HCEC 1CT (cell line): ENCODE measurements around the gene IDE.
"Not testable (repeated sequence)": the region's sequence is repeated elsewhere in the genome, so short reads cannot be mapped to it uniquely, and the experiment has no call there.

Experiments used
- DNase-seq: peaks from one replicate; pipeline ENCODE4 v3.0.0-alpha.2; 2017

Gene IDE

DNA sequence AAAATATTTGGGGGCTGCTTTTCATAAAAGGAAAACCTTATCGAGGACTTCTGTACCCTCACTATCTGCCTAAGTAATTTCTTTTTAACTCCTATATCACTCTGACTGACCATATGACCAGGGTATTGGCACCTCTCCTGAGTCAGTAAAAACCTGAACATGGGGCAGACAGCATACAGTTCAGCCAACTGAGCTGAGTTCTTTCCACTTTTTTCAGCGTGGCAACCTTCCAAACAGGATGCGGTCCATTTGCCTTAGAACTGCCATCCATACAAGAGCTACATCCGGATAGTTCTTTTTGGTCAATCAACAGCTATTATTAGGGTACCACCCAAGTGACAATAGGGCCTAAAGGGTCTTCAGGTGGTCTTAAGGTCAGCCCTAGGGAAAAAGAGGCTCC lies 160.4 kb downstream of the IDE start:
- no peak for DNase-seq

DNA sequence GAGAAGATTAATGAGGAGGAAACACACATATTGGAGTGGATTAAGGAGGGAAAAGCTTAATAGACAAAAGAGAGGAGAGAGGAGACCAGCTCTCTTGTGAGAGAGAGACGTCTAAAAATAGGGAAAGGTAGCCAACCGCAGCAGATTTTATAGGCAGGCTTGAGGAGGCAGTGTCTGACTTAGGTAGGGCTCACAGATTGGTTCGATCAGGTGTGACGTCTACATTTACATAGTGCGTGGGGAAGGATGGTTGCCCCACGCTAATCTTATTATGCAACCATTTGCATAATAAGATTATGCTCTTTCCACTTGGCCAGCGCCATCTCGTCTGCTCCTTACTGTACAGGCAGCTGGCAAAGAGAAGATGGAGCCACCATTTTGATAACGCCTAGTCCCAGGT lies 160.9 kb downstream of the IDE start:
- DNase-seq = no peak

- DNase-seq = no peak
These were observed 162.5 kb downstream of the IDE start for GRCh38 chr10:92411406-92411805.

- DNase-seq = no peak
These were observed 163.4 kb downstream of the IDE start for GRCh38 chr10:92410501-92410900.

- DNase-seq = no peak
These were observed 165.9 kb downstream of the IDE start for GRCh38 chr10:92408017-92408361.

DNA sequence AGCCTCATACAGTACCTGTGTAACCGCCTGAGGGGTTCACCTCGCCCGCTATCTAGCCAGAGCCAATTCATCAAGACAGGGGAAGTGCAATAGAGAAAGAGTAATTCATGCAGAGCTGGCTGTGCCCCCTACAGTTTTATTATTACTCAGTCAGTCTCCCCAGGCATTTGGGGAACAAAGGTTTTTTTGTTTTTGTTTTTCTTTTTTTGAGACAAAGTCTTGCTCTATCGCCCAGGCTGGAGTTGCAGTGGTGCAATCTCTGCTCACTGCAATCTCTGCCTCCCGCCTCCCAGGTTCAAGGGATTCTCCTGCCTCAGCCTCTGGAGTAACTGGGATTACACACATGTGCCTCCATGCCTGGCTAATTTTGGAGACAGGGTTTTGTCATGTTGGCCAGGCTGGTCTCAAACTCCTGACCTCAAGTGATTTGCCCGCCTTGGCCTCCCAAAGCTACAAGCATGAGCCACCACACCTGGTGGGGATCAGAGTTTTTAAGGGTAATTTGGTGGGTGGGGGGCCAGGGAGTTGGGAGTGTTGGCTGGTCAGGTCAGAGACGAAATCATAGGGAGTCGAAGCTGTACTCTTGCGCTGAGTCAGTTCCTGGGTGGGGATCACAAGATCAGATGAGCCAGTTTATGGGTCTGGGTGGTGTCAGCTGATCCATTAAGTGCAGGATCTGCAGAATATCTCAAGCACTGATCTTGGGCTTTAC lies 166.4 kb downstream of the IDE start:
- DNase-seq = peak; percentile 53

DNA sequence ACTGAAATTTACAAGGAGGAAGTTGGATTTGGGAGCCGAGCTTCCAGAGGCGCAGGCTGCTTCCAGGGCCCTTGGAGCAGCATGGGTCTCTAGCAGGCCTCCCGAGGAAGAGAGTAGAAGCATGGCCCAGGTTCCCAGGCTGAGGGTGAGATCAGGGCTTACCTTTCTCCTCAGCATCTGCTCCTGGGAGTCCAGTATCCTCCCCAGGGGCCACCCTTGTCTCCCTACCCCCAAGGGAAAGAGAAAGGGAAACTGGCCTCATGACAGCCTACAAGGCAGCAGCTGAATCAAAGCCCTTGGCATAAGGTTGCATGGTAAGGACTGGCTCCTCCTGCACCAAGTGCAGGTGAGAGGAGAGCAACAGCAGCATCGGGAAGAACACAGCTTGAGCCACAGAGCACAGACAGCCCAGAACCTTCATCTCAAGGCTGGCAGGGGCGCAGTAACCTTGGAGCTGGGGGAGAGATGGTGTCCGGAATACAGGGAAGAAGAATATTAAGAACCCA lies 168.4 kb downstream of the IDE start:
- DNase-seq = no peak

- no peak for DNase-seq
These were observed 169.1 kb downstream of the IDE start for GRCh38 chr10:92404612-92405418.

GRCh38 chr10:92402234-92402633 lies 171.7 kb downstream of the IDE start:
- not testable (repeated sequence) for DNase-seq
